WTC11 (cell line): ENCODE measurements around the gene DAB1. TPM values are rescaled to one million over a fixed set of nuclear protein-coding genes. Genes with fewer than 3 reads are reported as not detected.

Experiments
- ATAC-seq: fragments of 200-7000 bp; cut with Tn5 transposase; 2 replicates; pipeline ENCODE4 v1.10.0; 2021; ENCODE audit warnings: mild to moderate bottlenecking, moderate library complexity
- CTCF ChIA-PET: fragments of 300-600 bp; sonication (Branson Sonifier 250); formaldehyde crosslinking; loops from one replicate; lab custom pipeline; 2021; ENCODE audit warnings: antibody characterized with exemption; lab: Charles Lee
- POLR2A ChIA-PET: fragments of 350-600 bp; sonication (Branson Sonifier 250); formaldehyde crosslinking; loops from one replicate; lab custom pipeline; 2021; ENCODE audit warnings: antibody characterized with exemption; lab: Charles Lee
- DNase-seq: peaks from one replicate; pipeline ENCODE4 v3.0.0; 2021; ENCODE audit warnings: low spot score
- H3K27ac Mint-ChIP-seq: 2 replicates; pipeline ENCODE4 v1.8.0; 2021; ENCODE audit warnings: mixed read lengths
- H3K27me3 Mint-ChIP-seq: 2 replicates; pipeline ENCODE4 v1.8.0; 2021; ENCODE audit warnings: low read depth, mild to moderate bottlenecking, moderate library complexity, mixed read lengths
- H3K36me3 Mint-ChIP-seq: 2 replicates; pipeline ENCODE4 v1.8.0; 2021; ENCODE audit warnings: mixed read lengths
- H3K4me1 Mint-ChIP-seq: 2 replicates; pipeline ENCODE4 v1.8.0; 2022; ENCODE audit warnings: mixed read lengths
- H3K4me3 Mint-ChIP-seq: 2 replicates; pipeline ENCODE4 v1.8.0; 2021; ENCODE audit warnings: mild to moderate bottlenecking, moderate library complexity, mixed read lengths
- H3K9me3 Mint-ChIP-seq: 2 replicates; pipeline ENCODE4 v1.8.0; 2021; ENCODE audit warnings: mixed read lengths
- AR ChIP-seq: fragments of 250-450 bp; sonication (Bioruptor Pico); IDR thresholded peaks from 2 replicates; pipeline ENCODE4 v1.9.0; 2021; ENCODE audit warnings: mild to moderate bottlenecking
- EMX1 ChIP-seq: fragments of 250-450 bp; sonication (Bioruptor Pico); IDR thresholded peaks from 2 replicates; pipeline ENCODE4 v1.8.0; 2021; ENCODE audit warnings: mild to moderate bottlenecking
- ESRRA ChIP-seq: sonication (generic); formaldehyde crosslinking; IDR thresholded peaks from 2 replicates; pipeline ENCODE4 v1.8.1; 2022; ENCODE audit warnings: mild to moderate bottlenecking, missing genetic modification reagents, borderline replicate concordance
- FOXK1 ChIP-seq: sonication (generic); formaldehyde crosslinking; IDR thresholded peaks from 2 replicates; pipeline ENCODE4 v1.8.0; 2022; ENCODE audit warnings: mild to moderate bottlenecking, moderate library complexity, missing genetic modification reagents
- IRF2 ChIP-seq: sonication (generic); formaldehyde crosslinking; IDR thresholded peaks from 2 replicates; pipeline ENCODE4 v1.8.0; 2022; ENCODE audit warnings: low read depth, missing genetic modification reagents, borderline replicate concordance
- SMAD4 ChIP-seq: sonication (generic); formaldehyde crosslinking; IDR thresholded peaks from 2 replicates; pipeline ENCODE4 v1.8.0; 2022; ENCODE audit warnings: mild to moderate bottlenecking, missing genetic modification reagents
- SP1 ChIP-seq: sonication (generic); formaldehyde crosslinking; conservative IDR thresholded peaks from 2 replicates; pipeline ENCODE4 v1.8.1; 2022; ENCODE audit warnings: missing genetic modification reagents
- TEAD4 ChIP-seq: sonication (generic); formaldehyde crosslinking; IDR thresholded peaks from 2 replicates; pipeline ENCODE4 v1.8.0; 2022; ENCODE audit warnings: mild to moderate bottlenecking, missing genetic modification reagents
- USF1 ChIP-seq: sonication (generic); formaldehyde crosslinking; IDR thresholded peaks from 2 replicates; pipeline ENCODE4 v1.8.0; 2022; ENCODE audit warnings: mild to moderate bottlenecking, missing genetic modification reagents
- USF2 ChIP-seq: sonication (generic); formaldehyde crosslinking; IDR thresholded peaks from 2 replicates; pipeline ENCODE4 v1.8.1; 2023; ENCODE audit warnings: mild to moderate bottlenecking, missing genetic modification reagents, moderate library complexity
- ZMAT4 ChIP-seq: fragments of 250-450 bp; sonication (Bioruptor Pico); IDR thresholded peaks from 2 replicates; pipeline ENCODE4 v1.9.0; 2021; ENCODE audit warnings: mild to moderate bottlenecking
- ZNF138 ChIP-seq: sonication (generic); formaldehyde crosslinking; conservative IDR thresholded peaks from 2 replicates; pipeline ENCODE4 v1.8.1; 2022; ENCODE audit warnings: mild to moderate bottlenecking, moderate library complexity, missing genetic modification reagents
- ZNF317 ChIP-seq: sonication (generic); formaldehyde crosslinking; IDR thresholded peaks from 2 replicates; pipeline ENCODE4 v1.8.1; 2023; ENCODE audit warnings: low read depth, mild to moderate bottlenecking, moderate library complexity, missing genetic modification reagents, borderline replicate concordance
- ZNF396 ChIP-seq: fragments of 250-450 bp; sonication (Bioruptor Pico); IDR thresholded peaks from 2 replicates; pipeline ENCODE4 v1.8.0; 2021; ENCODE audit warnings: mild to moderate bottlenecking, moderate library complexity, borderline replicate concordance
- total RNA-seq: library from RNA; stranded (reverse); gene quantifications from 3 replicates; pipeline ENCODE4 v1.2.3, GENCODE V29; 2021
- TF ChIP-seq, protein P1 (sequence below): fragments of 250-450 bp; sonication (Bioruptor Pico); conservative IDR thresholded peaks from 2 replicates; pipeline ENCODE4 v1.9.0; 2021; ENCODE audit warnings: mild to moderate bottlenecking
- TF ChIP-seq, protein P2 (sequence below): sonication (generic); formaldehyde crosslinking; IDR thresholded peaks from 2 replicates; pipeline ENCODE4 v1.8.1; 2022; ENCODE audit warnings: missing genetic modification reagents, borderline replicate concordance
- TF ChIP-seq, protein P3 (sequence below): sonication (generic); formaldehyde crosslinking; conservative IDR thresholded peaks from 2 replicates; pipeline ENCODE4 v1.8.1; 2023; ENCODE audit warnings: mild to moderate bottlenecking, low read depth, missing genetic modification reagents, moderate library complexity
- TF ChIP-seq, protein P4 (sequence below): sonication (generic); formaldehyde crosslinking; IDR thresholded peaks from 2 replicates; pipeline ENCODE4 v1.8.1; 2023; ENCODE audit warnings: mild to moderate bottlenecking, missing genetic modification reagents, borderline replicate concordance

The DAB1 gene
- total RNA-seq, 1 experiment from 2014 or later, result 10.7 TPM

DNA sequence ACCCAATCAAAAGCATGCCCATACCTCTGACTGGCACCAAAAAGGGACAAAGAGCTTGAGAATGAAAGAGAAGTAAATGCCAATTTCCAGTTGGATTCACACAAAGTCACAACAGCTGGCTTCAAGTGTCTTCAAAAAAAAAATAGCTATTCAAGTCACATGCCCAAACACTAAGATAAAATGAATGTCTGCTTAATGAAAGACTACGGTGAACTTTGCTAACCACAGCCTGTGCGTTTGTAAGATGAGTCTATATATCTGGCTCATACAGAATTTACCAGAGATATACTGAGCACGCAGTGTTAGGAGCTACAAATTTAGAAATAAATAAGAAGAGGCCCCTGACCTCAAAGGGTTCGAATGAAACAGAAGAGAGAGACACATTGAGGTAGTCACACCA lies 73.2 kb downstream of the DAB1 start (continued):
- no peak for TF ChIP-seq USF2 (CRISPR knock-in tag)

DNA sequence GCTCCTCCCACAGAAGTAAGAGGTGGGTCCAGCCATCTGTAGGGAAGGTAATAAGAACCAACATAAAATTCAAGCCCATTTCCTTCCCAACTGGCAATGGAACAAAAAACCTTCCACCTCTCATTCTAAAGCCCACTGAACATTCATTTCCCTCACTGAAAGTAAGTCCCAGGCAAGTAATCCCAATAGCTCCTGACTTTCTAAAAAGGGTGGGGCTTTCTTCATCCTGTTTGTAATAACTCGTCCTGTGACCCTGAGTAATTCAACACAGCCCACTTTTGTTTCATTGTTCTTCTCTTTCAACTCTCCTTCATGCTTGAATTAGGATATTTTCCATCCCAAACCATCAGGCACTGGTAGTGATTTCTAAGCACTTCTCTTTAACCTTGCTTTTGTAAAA lies 74.9 kb downstream of the DAB1 start:
- POLR2A ChIA-PET, result no interaction called here

More for the DNA sequence above, 74.9 kb downstream of the DAB1 start:
- H3K27me3 Mint-ChIP-seq, result no peaks in the 10 kb centered on the region
- no peak overlapping the region for H3K27ac Mint-ChIP-seq
- H3K9me3 Mint-ChIP-seq, result peaks cover 5% of the 10 kb centered on the region; the same call in 1 of the 2 replicates
- ATAC-seq (no peak), DNase-seq (no peak)
- TF ChIP-seq USF1 (no peak), FOXK1 (CRISPR knock-in tag) (no peak), TEAD4 (no peak), ESRRA (CRISPR knock-in tag) (no peak), ZNF396 (CRISPR knock-in tag) (no peak), AR (CRISPR knock-in tag) (no peak), ZNF317 (CRISPR knock-in tag) (no peak), ZNF138 (CRISPR knock-in tag) (no peak), SMAD4 (CRISPR knock-in tag) (no peak), SP1 (CRISPR knock-in tag) (no peak), ZMAT4 (CRISPR knock-in tag) (no peak), EMX1 (CRISPR knock-in tag) (no peak), IRF2 (no peak)
- TF ChIP-seq, protein P1, sequence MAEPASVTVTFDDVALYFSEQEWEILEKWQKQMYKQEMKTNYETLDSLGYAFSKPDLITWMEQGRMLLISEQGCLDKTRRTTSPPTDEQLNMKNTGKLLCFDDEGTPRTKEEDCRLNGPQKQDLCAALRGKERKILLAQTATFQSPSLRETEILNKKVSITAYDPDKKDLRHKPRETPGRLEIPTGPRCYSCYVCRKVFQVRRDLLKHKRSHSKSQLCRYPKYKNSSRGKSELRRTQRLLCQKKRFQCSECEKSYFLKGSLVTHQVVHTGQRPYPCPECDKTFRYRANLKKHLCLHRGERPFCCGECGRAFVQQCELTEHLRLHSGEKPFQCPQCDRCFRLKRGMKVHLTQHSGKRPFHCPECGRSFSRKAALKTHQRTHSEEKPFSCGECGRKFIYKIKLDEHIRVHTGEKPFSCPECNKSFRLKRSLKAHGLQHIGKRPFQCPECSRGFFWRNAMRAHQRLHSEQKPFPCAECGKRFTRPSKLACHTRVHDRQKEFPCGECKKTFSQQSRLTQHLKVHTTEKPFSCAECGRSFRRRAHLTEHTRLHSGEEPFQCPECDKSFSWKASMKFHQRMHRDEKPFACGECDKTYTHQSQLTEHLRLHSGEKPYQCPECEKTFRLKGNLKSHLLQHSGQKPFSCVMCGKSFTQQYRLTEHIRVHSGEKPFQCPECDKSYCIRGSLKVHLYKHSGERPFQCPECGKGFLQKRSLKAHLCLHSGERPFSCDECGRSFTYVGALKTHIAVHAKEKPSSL, result no peak
- TF ChIP-seq, protein P2, sequence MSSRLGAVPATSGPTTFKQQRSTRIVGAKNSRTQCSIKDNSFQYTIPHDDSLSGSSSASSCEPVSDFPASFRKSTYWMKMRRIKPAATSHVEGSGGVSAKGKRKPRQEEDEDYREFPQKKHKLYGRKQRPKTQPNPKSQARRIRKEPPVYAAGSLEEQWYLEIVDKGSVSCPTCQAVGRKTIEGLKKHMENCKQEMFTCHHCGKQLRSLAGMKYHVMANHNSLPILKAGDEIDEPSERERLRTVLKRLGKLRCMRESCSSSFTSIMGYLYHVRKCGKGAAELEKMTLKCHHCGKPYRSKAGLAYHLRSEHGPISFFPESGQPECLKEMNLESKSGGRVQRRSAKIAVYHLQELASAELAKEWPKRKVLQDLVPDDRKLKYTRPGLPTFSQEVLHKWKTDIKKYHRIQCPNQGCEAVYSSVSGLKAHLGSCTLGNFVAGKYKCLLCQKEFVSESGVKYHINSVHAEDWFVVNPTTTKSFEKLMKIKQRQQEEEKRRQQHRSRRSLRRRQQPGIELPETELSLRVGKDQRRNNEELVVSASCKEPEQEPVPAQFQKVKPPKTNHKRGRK, result no peak
- TF ChIP-seq, protein P3, sequence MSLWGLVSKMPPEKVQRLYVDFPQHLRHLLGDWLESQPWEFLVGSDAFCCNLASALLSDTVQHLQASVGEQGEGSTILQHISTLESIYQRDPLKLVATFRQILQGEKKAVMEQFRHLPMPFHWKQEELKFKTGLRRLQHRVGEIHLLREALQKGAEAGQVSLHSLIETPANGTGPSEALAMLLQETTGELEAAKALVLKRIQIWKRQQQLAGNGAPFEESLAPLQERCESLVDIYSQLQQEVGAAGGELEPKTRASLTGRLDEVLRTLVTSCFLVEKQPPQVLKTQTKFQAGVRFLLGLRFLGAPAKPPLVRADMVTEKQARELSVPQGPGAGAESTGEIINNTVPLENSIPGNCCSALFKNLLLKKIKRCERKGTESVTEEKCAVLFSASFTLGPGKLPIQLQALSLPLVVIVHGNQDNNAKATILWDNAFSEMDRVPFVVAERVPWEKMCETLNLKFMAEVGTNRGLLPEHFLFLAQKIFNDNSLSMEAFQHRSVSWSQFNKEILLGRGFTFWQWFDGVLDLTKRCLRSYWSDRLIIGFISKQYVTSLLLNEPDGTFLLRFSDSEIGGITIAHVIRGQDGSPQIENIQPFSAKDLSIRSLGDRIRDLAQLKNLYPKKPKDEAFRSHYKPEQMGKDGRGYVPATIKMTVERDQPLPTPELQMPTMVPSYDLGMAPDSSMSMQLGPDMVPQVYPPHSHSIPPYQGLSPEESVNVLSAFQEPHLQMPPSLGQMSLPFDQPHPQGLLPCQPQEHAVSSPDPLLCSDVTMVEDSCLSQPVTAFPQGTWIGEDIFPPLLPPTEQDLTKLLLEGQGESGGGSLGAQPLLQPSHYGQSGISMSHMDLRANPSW (CRISPR knock-in tag), result no peak
- TF ChIP-seq, protein P4, sequence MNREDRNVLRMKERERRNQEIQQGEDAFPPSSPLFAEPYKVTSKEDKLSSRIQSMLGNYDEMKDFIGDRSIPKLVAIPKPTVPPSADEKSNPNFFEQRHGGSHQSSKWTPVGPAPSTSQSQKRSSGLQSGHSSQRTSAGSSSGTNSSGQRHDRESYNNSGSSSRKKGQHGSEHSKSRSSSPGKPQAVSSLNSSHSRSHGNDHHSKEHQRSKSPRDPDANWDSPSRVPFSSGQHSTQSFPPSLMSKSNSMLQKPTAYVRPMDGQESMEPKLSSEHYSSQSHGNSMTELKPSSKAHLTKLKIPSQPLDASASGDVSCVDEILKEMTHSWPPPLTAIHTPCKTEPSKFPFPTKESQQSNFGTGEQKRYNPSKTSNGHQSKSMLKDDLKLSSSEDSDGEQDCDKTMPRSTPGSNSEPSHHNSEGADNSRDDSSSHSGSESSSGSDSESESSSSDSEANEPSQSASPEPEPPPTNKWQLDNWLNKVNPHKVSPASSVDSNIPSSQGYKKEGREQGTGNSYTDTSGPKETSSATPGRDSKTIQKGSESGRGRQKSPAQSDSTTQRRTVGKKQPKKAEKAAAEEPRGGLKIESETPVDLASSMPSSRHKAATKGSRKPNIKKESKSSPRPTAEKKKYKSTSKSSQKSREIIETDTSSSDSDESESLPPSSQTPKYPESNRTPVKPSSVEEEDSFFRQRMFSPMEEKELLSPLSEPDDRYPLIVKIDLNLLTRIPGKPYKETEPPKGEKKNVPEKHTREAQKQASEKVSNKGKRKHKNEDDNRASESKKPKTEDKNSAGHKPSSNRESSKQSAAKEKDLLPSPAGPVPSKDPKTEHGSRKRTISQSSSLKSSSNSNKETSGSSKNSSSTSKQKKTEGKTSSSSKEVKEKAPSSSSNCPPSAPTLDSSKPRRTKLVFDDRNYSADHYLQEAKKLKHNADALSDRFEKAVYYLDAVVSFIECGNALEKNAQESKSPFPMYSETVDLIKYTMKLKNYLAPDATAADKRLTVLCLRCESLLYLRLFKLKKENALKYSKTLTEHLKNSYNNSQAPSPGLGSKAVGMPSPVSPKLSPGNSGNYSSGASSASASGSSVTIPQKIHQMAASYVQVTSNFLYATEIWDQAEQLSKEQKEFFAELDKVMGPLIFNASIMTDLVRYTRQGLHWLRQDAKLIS (CRISPR knock-in tag), result no peak
- CTCF ChIA-PET, result interaction anchor here (0.6 kb wide), 1 partner anchor 86 kb away, joined by 3 read pairs; no protein-coding TSS in a partner anchor
- H3K4me3 Mint-ChIP-seq, result no peak overlapping the region
- no peaks in the 10 kb centered on the region for H3K36me3 Mint-ChIP-seq
- peaks cover 38% of the 10 kb centered on the region for H3K4me1 Mint-ChIP-seq
